Testis (tissue), 2 donors: Measurements from ENCODE around the gene ARID5B.

ENCODE experiments used
- POLR2A ChIP-seq: fragments of 450-650 bp; IDR thresholded peaks from one replicate; pipeline ENCODE4 v1.6.1; 2017; ENCODE audit warnings: antibody characterized with exemption, mild to moderate bottlenecking, moderate library complexity
- TF ChIP-seq, protein P1 (sequence below), 3 experiments: fragments of 450-650 bp in 2 of 3; fragments of 200-600 bp in 1 of 3; sonication (generic) in 1 of 3; IDR thresholded peaks; one replicate each; pipeline ENCODE4 v1.5.1; 2016 to 2019; ENCODE audit warnings: antibody characterized with exemption in 3 of 3, mild to moderate bottlenecking in 2 of 3, moderate library complexity in 1 of 3

DNA sequence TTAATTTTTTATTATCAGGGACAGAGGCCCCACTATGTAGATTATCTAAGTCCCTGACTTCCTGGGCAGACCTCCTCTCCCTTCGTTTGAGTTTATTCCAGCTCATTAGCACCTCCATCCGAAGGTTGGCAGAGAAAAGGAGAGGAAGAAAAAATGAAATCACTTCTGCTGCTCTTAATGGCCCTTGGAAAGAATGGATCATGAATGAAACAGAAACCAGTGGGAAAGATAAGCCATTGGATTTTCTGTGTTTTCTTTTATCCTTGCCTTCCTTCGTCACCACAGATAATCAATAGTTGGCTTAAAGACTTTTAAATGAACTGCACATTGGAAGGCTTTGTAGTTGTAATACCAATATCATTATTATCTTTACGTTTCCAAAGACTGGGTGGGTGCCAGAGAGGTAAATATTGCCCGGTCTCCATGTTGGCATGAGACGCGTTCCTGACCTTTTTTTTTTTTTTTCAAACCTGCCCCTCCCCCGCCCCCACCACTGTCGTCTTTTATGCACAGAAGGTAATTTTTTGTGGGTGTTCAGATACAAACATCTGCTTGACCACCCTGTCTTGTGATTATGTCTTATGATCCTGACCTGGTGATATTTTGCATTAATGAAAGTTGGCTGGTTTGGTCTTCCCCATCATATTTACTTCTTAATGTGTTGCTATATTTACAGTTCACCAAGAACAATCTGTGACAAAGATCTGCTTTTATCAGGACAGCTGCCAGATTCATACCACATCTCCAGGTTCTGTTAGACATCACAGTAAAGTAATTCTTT, 116.8 kb downstream of the ARID5B start:
- TF ChIP-seq, protein P1, sequence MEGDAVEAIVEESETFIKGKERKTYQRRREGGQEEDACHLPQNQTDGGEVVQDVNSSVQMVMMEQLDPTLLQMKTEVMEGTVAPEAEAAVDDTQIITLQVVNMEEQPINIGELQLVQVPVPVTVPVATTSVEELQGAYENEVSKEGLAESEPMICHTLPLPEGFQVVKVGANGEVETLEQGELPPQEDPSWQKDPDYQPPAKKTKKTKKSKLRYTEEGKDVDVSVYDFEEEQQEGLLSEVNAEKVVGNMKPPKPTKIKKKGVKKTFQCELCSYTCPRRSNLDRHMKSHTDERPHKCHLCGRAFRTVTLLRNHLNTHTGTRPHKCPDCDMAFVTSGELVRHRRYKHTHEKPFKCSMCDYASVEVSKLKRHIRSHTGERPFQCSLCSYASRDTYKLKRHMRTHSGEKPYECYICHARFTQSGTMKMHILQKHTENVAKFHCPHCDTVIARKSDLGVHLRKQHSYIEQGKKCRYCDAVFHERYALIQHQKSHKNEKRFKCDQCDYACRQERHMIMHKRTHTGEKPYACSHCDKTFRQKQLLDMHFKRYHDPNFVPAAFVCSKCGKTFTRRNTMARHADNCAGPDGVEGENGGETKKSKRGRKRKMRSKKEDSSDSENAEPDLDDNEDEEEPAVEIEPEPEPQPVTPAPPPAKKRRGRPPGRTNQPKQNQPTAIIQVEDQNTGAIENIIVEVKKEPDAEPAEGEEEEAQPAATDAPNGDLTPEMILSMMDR (IDR thresholded peaks at IDR 0.05): no peak
- TF ChIP-seq POLR2A: no peak
